Endodermal cell (in vitro differentiated cells): Measurements from ENCODE around the gene JAK3. TPM values are rescaled to one million over a fixed set of nuclear protein-coding genes. Genes with fewer than 3 reads are reported as not detected.

ENCODE experiments used
- DNase-seq: peaks from one replicate; pipeline ENCODE4 v3.0.0-alpha.2; 2017
- H3K27ac ChIP-seq: 2 replicates; pipeline ENCODE4 v1.5.1; 2013; ENCODE audit warnings: mild to moderate bottlenecking, low read depth, low read length, moderate library complexity
- H3K27me3 ChIP-seq: 2 replicates; pipeline ENCODE4 v1.6.1; 2013; ENCODE audit warnings: mild to moderate bottlenecking, low read length, moderate library complexity; ENCODE audit not compliant: insufficient read depth, control insufficient read depth, poor library complexity, severe bottlenecking
- H3K36me3 ChIP-seq: 2 replicates; pipeline ENCODE4 v1.7.0; 2013; ENCODE audit warnings: mild to moderate bottlenecking, low read length, moderate library complexity; ENCODE audit not compliant: control insufficient read depth, insufficient read depth
- H3K4me1 ChIP-seq: one replicate; pipeline ENCODE4 v1.7.0; 2013; ENCODE audit warnings: low read length; ENCODE audit not compliant: control insufficient read depth, insufficient read depth
- H3K4me3 ChIP-seq: 2 replicates; pipeline ENCODE4 v1.5.1; 2013; ENCODE audit warnings: mild to moderate bottlenecking, low read length, moderate library complexity
- H3K9ac ChIP-seq: 2 replicates; pipeline ENCODE4 v1.6.1; 2013; ENCODE audit warnings: mild to moderate bottlenecking, low read length, moderate library complexity; ENCODE audit not compliant: poor library complexity, severe bottlenecking; ENCODE audit errors: extremely low read depth
- H3K9me3 ChIP-seq: 2 replicates; pipeline ENCODE4 v1.6.1; 2013; ENCODE audit warnings: mild to moderate bottlenecking, low read length, moderate library complexity; ENCODE audit not compliant: control insufficient read depth
- H3K27ac Mint-ChIP-seq: 2 replicates; pipeline ENCODE4 v1.8.0; 2020; ENCODE audit warnings: mixed read lengths
- H3K27me3 Mint-ChIP-seq: 2 replicates; pipeline ENCODE4 v1.8.0; 2021; ENCODE audit warnings: mild to moderate bottlenecking, mixed read lengths; ENCODE audit not compliant: insufficient read depth
- H3K36me3 Mint-ChIP-seq: 2 replicates; pipeline ENCODE4 v1.8.0; 2020; ENCODE audit warnings: low read depth, mixed read lengths
- H3K4me1 Mint-ChIP-seq: 2 replicates; pipeline ENCODE4 v1.8.0; 2020; ENCODE audit warnings: mixed read lengths
- H3K4me3 Mint-ChIP-seq: 2 replicates; pipeline ENCODE4 v1.8.0; 2020; ENCODE audit warnings: mild to moderate bottlenecking, moderate library complexity, mixed read lengths
- H3K9me3 Mint-ChIP-seq: 2 replicates; pipeline ENCODE4 v1.8.0; 2020; ENCODE audit warnings: mild to moderate bottlenecking, mixed read lengths
- WGBS, 2 experiments: methylation state at CpG; one replicate each; pipeline versions ENCODE4 v1.1.5 to v1.1.7; 2013; ENCODE audit warnings: missing lambda C conversion rate in 2 of 2, mixed read lengths in 1 of 2; ENCODE audit not compliant: insufficient coverage in 1 of 2, insufficient read length in 1 of 2; 5-methylcytosine and 5-hydroxymethylcytosine counted together
- total RNA-seq, 2 donors: library from RNA; stranded (reverse); fragmentation: NEBNext Ultra II Directional in 1 of 2; extraction: Animal tissue kit (Norgen Biotek cat#: 25700) in 1 of 2; gene quantifications; 2 replicates in 1 of 2; 3 replicates in 1 of 2; pipeline ENCODE4 v1.2.1, GENCODE V29; 2021
- TF ChIP-seq, protein P1 (sequence below): fragments of 200-600 bp; sonication (generic); conservative IDR thresholded peaks from 2 replicates; pipeline ENCODE4 v1.5.0; 2021; ENCODE audit warnings: antibody characterized with exemption, mild to moderate bottlenecking

JAK3 gene
- total RNA-seq, 2 donors from 2014 or later, result 2.8 to 3.2 TPM

DNA sequence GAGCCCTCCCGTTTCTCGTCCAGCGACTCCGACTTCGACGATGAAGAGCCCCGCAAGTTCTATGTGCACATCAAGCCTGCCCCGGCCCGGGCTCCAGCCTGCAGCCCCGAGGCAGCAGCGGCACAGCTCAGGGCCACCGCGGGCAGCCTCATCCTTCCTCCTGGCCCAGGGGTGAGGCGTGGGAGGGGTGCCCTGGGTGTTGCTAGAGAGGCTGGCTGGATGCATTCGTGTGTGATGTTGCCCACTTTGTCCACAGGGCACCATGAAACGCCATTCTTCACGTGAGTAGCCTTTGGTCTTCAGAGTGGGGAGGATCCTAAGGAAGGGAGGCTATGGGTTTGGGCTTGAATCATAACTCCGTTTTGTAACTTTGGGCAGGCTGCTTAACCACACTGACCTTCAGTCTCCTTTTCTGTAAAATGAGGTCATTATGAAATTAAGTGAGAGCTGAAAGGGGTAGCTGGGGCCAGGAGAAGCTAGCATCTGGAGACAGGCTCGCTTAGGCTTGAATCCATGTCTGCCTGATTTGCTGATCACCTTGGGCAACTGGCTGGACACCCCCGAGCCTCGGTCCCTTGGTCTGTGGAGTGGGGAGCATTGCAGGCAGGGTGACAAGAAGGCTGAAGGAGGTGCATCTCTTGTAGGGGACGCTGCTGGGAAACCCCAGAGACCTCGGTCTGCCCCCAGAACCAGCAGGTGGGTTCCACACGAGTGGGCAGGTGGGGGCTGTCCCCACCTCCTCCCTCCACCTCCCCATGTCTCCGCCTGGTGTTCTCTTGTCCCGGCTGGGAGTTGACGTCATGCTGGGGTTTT lies 71.6 kb downstream of the JAK3 start:
- Histone ChIP-seq H3K4me3 (no peak overlapping the region), H3K4me1 (no peaks in the 10 kb centered on the region), H3K27me3 (no peaks in the 10 kb centered on the region), H3K27ac (no peak overlapping the region), H3K36me3 (no peaks in the 10 kb centered on the region), H3K9me3 (no peaks in the 10 kb centered on the region), H3K9ac (no peak overlapping the region)
- H3K4me3 Mint-ChIP-seq, result no peak overlapping the region
- DNase-seq, result no peak
- TF ChIP-seq, protein P1, sequence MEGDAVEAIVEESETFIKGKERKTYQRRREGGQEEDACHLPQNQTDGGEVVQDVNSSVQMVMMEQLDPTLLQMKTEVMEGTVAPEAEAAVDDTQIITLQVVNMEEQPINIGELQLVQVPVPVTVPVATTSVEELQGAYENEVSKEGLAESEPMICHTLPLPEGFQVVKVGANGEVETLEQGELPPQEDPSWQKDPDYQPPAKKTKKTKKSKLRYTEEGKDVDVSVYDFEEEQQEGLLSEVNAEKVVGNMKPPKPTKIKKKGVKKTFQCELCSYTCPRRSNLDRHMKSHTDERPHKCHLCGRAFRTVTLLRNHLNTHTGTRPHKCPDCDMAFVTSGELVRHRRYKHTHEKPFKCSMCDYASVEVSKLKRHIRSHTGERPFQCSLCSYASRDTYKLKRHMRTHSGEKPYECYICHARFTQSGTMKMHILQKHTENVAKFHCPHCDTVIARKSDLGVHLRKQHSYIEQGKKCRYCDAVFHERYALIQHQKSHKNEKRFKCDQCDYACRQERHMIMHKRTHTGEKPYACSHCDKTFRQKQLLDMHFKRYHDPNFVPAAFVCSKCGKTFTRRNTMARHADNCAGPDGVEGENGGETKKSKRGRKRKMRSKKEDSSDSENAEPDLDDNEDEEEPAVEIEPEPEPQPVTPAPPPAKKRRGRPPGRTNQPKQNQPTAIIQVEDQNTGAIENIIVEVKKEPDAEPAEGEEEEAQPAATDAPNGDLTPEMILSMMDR, result no peak
- peaks cover 2% of the 10 kb centered on the region for H3K9me3 Mint-ChIP-seq
- no peaks in the 10 kb centered on the region for H3K4me1 Mint-ChIP-seq
- no peak overlapping the region for H3K27ac Mint-ChIP-seq
- H3K36me3 Mint-ChIP-seq, result peaks cover 5% of the 10 kb centered on the region
- H3K27me3 Mint-ChIP-seq, result peaks cover 5% of the 10 kb centered on the region
- 86 to 88% methylated on average over 19 to 27 of the region's 27 CpGs for WGBS, 2 experiments

DNA sequence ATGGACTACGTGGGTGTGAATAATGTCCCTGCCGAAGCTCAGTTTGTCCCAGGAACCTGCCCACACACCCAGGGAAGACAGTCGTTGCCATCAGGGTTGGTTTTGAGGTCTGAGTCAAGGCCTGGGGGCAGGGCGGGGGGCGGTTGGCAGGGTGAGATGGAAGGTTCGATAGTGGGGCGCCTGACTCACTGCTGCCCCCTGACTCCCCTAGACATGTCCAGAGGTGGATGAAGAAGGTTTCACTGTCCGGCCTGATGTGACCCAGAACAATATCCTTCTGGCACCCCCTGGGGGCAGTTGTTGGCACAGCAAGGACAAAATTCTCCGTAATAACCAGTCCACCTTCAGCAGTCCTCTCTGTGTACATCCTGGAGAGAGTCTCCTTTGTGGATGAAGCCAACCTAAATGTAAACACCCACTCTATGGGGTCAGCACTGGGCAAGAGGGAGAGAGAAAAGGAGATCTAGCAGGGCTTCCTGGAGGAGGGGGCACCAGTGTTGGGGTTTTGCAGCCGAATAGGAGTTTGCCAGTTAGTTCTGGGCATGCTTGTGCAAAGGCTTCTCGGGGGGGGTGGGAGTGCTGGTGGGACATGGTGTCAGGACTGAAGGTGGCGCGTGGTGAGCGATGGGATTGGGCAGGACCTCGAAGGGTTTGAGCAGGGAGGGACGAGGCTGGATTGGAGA lies 72.4 kb downstream of the JAK3 start:
- H3K27ac Mint-ChIP-seq, result no peak overlapping the region
- H3K4me3 Mint-ChIP-seq, result no peak overlapping the region
- no peaks in the 10 kb centered on the region for H3K9me3 ChIP-seq

More for the DNA sequence above, 72.4 kb downstream of the JAK3 start:
- H3K36me3 ChIP-seq, result no peaks in the 10 kb centered on the region
- DNase-seq, result peak; percentile 91
- peaks cover 2% of the 10 kb centered on the region for H3K9me3 Mint-ChIP-seq
- H3K27me3 ChIP-seq, result no peaks in the 10 kb centered on the region
- WGBS, 2 experiments, result 62 to 82% methylated on average over 8 to 16 of the region's 16 CpGs
- H3K27me3 Mint-ChIP-seq, result peaks cover 5% of the 10 kb centered on the region
- H3K36me3 Mint-ChIP-seq, result peaks cover 5% of the 10 kb centered on the region
- H3K9ac ChIP-seq, result no peak overlapping the region
- TF ChIP-seq, protein P1, result peak; percentile 80
- no peak overlapping the region for H3K4me3 ChIP-seq
- no peaks in the 10 kb centered on the region for H3K4me1 Mint-ChIP-seq
- no peak overlapping the region for H3K27ac ChIP-seq
- H3K4me1 ChIP-seq, result no peaks in the 10 kb centered on the region

Other genes starting within 250 kb of the JAK3 start
- gene UNC13A, start 159.6 kb downstream of the JAK3 start, total RNA-seq, result 10 to 100 TPM in 1 of 2 donors, 1 to 10 TPM in 1; 5.6 to 10.7 TPM
- 10 to 100 TPM; 90.2 to 96.7 TPM for gene MAP1S, start 128.5 kb downstream of the JAK3 start, total RNA-seq
- 10 to 100 TPM in 1 of 2 donors, 1 to 10 TPM in 1; 8.5 to 10.2 TPM for gene FCHO1, start 96.5 kb downstream of the JAK3 start, total RNA-seq
- 1 to 10 TPM in 1 of 2 donors, under 1 TPM in 1; 0.70 to 1.2 TPM for gene B3GNT3, start 52.8 kb downstream of the JAK3 start, total RNA-seq
- under 1 TPM in 1 of 2 donors, not detected in 1; 0.80 TPM for gene INSL3, start 26.5 kb downstream of the JAK3 start, total RNA-seq
- gene RPL18A, start 11.9 kb upstream of the JAK3 start, total RNA-seq, result 1,000 to 10,000 TPM; 1,886 to 2,166 TPM
- under 1 TPM in 1 of 2 donors, not detected in 1; 0.15 TPM for gene SLC5A5, start 24.0 kb upstream of the JAK3 start, total RNA-seq
- 100 to 1,000 TPM; 129 to 143 TPM for gene CCDC124, start 85.0 kb upstream of the JAK3 start, total RNA-seq
- gene KCNN1, start 119.1 kb upstream of the JAK3 start, total RNA-seq, result 1 to 10 TPM; 5.8 to 8.2 TPM
- gene ARRDC2, start 160.2 kb upstream of the JAK3 start, total RNA-seq, result 1 to 10 TPM; 6.8 to 7.0 TPM
- gene IL12RB1, start 239.0 kb upstream of the JAK3 start, total RNA-seq, result not detected
- gene MAST3, start 249.8 kb upstream of the JAK3 start, total RNA-seq, result 10 to 100 TPM; 13.0 to 15.1 TPM